Hepatocyte (in vitro differentiated cells): ENCODE results near the gene LMF1. TPM values are rescaled to one million over a fixed set of nuclear protein-coding genes. Genes with fewer than 3 reads are reported as not detected.

Experiments
- DNase-seq: peaks from one replicate; pipeline ENCODE4 v3.0.0-alpha.2; 2016; ENCODE audit warnings: low spot score
- H2AFZ ChIP-seq: fragments of 200-600 bp; sonication (generic); 2 replicates; pipeline ENCODE4 v1.6.0; 2016; ENCODE audit warnings: antibody characterized with exemption, mild to moderate bottlenecking
- H3K27ac ChIP-seq: fragments of 200-600 bp; sonication (generic); 2 replicates; pipeline ENCODE4 v1.5.1; 2016; ENCODE audit warnings: mild to moderate bottlenecking
- H3K27me3 ChIP-seq: fragments of 200-600 bp; sonication (generic); 2 replicates; pipeline ENCODE4 v1.6.1; 2016
- H3K36me3 ChIP-seq: fragments of 200-600 bp; sonication (generic); replicated peaks from 2 replicates; pipeline ENCODE4 v1.5.1; 2016; ENCODE audit warnings: low read depth; ENCODE audit not compliant: insufficient read depth
- H3K4me1 ChIP-seq: fragments of 200-600 bp; sonication (generic); 2 replicates; pipeline ENCODE4 v1.5.1; 2016; ENCODE audit warnings: mild to moderate bottlenecking, moderate library complexity; ENCODE audit not compliant: insufficient read depth
- H3K4me2 ChIP-seq: fragments of 200-600 bp; sonication (generic); 2 replicates; pipeline ENCODE4 v1.6.0; 2016
- H3K4me3 ChIP-seq: fragments of 200-600 bp; sonication (generic); 2 replicates; pipeline ENCODE4 v1.5.1; 2016; ENCODE audit warnings: mild to moderate bottlenecking
- H3K79me2 ChIP-seq: fragments of 200-600 bp; sonication (generic); 2 replicates; pipeline ENCODE4 v1.6.0; 2017; ENCODE audit warnings: mild to moderate bottlenecking
- H3K9me2 ChIP-seq: fragments of 200-600 bp; sonication (generic); replicated peaks from 2 replicates; pipeline ENCODE4 v1.6.0; 2017; ENCODE audit warnings: mild to moderate bottlenecking; ENCODE audit not compliant: insufficient read depth
- H3K9me3 ChIP-seq: fragments of 200-600 bp; sonication (generic); 2 replicates; pipeline ENCODE4 v1.5.1; 2016; ENCODE audit warnings: low read depth, mild to moderate bottlenecking
- H4K20me1 ChIP-seq: fragments of 200-600 bp; sonication (generic); 2 replicates; pipeline ENCODE4 v1.6.0; 2016; ENCODE audit warnings: mild to moderate bottlenecking; ENCODE audit not compliant: insufficient read depth, poor library complexity, severe bottlenecking
- CTCF ChIP-seq: fragments of 200-600 bp; sonication (generic); IDR thresholded peaks from 2 replicates; pipeline ENCODE4 v1.5.1; 2016; ENCODE audit warnings: antibody characterized with exemption, mild to moderate bottlenecking; ENCODE audit not compliant: poor library complexity
- EZH2 ChIP-seq: fragments of 200-600 bp; sonication (generic); IDR thresholded peaks from 2 replicates; pipeline ENCODE4 v1.6.1; 2016; ENCODE audit warnings: antibody characterized with exemption, mild to moderate bottlenecking, borderline replicate concordance
- EZH2phosphoT487 ChIP-seq: fragments of 200-600 bp; sonication (generic); IDR thresholded peaks from one replicate; pipeline ENCODE4 v1.6.1; 2018; ENCODE audit warnings: antibody characterized with exemption, mild to moderate bottlenecking, low read depth, moderate library complexity; ENCODE audit not compliant: unreplicated experiment, severe bottlenecking
- WGBS: methylation state at CpG from one replicate; pipeline ENCODE4 v1.1.6; 2016; ENCODE audit warnings: low lambda C conversion rate; ENCODE audit errors: missing lambda C conversion rate; 5-methylcytosine and 5-hydroxymethylcytosine counted together
- polyA plus RNA-seq: library from polyadenylated mRNA; unstranded; fragments of >200 nt; fragmentation: Nextera tagmentation; extraction: Ambion mirVana; gene quantifications from 2 replicates; pipeline ENCODE4 v1.2.1, GENCODE V29; 2016
- total RNA-seq: library from RNA; depleted of rRNA; stranded (reverse); fragments of >200 nt; gene quantifications from 2 replicates; pipeline ENCODE4 v1.2.3, GENCODE V29; 2014

Gene LMF1
- total and polyA plus RNA-seq, 2 experiments from 2014 or later: 27.2 to 34.3 TPM

GRCh38 chr16:875182-876040 lies 95.4 kb downstream of the LMF1 start:
- H3K4me3 ChIP-seq: no peak overlapping the region
- no peak overlapping the region for H3K27ac ChIP-seq
- H2AFZ ChIP-seq: no peak overlapping the region
- no peak for DNase-seq
- no peaks in the 10 kb centered on the region for H3K9me3 ChIP-seq
- no peaks in the 10 kb centered on the region for H3K36me3 ChIP-seq
- no peaks in the 10 kb centered on the region for H3K27me3 ChIP-seq
- no peak overlapping the region for H3K4me2 ChIP-seq
- no peaks in the 10 kb centered on the region for H4K20me1 ChIP-seq
- 91% methylated on average over 30 of the region's 30 CpGs for WGBS
- H3K4me1 ChIP-seq: no peaks in the 10 kb centered on the region
- H3K79me2 ChIP-seq: no peaks in the 10 kb centered on the region
- no peaks in the 10 kb centered on the region for H3K9me2 ChIP-seq
- no peak for TF ChIP-seq EZH2
- TF ChIP-seq CTCF: no peak
- TF ChIP-seq EZH2phosphoT487: no peak

GRCh38 chr16:874366-875181 lies 96.2 kb downstream of the LMF1 start:
- Histone ChIP-seq H3K9me3 (no peaks in the 10 kb centered on the region), H2AFZ (no peak overlapping the region), H4K20me1 (no peaks in the 10 kb centered on the region), H3K9me2 (no peaks in the 10 kb centered on the region), H3K4me1 (no peaks in the 10 kb centered on the region), H3K79me2 (no peaks in the 10 kb centered on the region), H3K4me2 (no peak overlapping the region), H3K4me3 (no peak overlapping the region), H3K27me3 (no peaks in the 10 kb centered on the region), H3K27ac (no peak overlapping the region), H3K36me3 (no peaks in the 10 kb centered on the region)
- DNase-seq: no peak
- TF ChIP-seq EZH2phosphoT487: no peak
- no peak for TF ChIP-seq CTCF
- no peak for TF ChIP-seq EZH2
- 98% methylated on average over 37 of the region's 48 CpGs for WGBS

GRCh38 chr16:873889-874288 lies 96.9 kb downstream of the LMF1 start:
- no peaks in the 10 kb centered on the region for H3K4me1 ChIP-seq
- no peaks in the 10 kb centered on the region for H3K9me3 ChIP-seq
- H2AFZ ChIP-seq: no peak overlapping the region
- H4K20me1 ChIP-seq: no peaks in the 10 kb centered on the region
- H3K4me2 ChIP-seq: no peak overlapping the region
- 91% methylated on average over 14 of the region's 22 CpGs for WGBS
- H3K79me2 ChIP-seq: no peaks in the 10 kb centered on the region
- H3K36me3 ChIP-seq: no peaks in the 10 kb centered on the region
- DNase-seq: no peak
- H3K9me2 ChIP-seq: no peaks in the 10 kb centered on the region
- TF ChIP-seq EZH2phosphoT487 (no peak), EZH2 (no peak), CTCF (no peak)
- no peaks in the 10 kb centered on the region for H3K27me3 ChIP-seq
- no peak overlapping the region for H3K27ac ChIP-seq
- H3K4me3 ChIP-seq: no peak overlapping the region
